ENCODE measurements around the gene AKR1C2.
"Not testable (repeated sequence)": the region's sequence is repeated elsewhere in the genome, so short reads cannot be mapped to it uniquely, and the experiment has no call there.

GRCh38 chr10:5004030-5004385 is 351 bp upstream of the AKR1C2 start:
- TF ChIP-seq CTCF, POLR2A (IDR thresholded peaks at IDR 0.05): not testable (repeated sequence)
